Hepatocyte (in vitro differentiated cells): Measurements from ENCODE around the gene VPS45. TPM values are rescaled to one million over a fixed set of nuclear protein-coding genes. Genes with fewer than 3 reads are reported as not detected.

Experiments used
- DNase-seq: peaks from one replicate; pipeline ENCODE4 v3.0.0-alpha.2; 2016; ENCODE audit warnings: low spot score
- H2AFZ ChIP-seq: fragments of 200-600 bp; sonication (generic); 2 replicates; pipeline ENCODE4 v1.6.0; 2016; ENCODE audit warnings: antibody characterized with exemption, mild to moderate bottlenecking
- H3K27ac ChIP-seq: fragments of 200-600 bp; sonication (generic); 2 replicates; pipeline ENCODE4 v1.5.1; 2016; ENCODE audit warnings: mild to moderate bottlenecking
- H3K27me3 ChIP-seq: fragments of 200-600 bp; sonication (generic); 2 replicates; pipeline ENCODE4 v1.6.1; 2016
- H3K36me3 ChIP-seq: fragments of 200-600 bp; sonication (generic); replicated peaks from 2 replicates; pipeline ENCODE4 v1.5.1; 2016; ENCODE audit warnings: low read depth; ENCODE audit not compliant: insufficient read depth
- H3K4me1 ChIP-seq: fragments of 200-600 bp; sonication (generic); 2 replicates; pipeline ENCODE4 v1.5.1; 2016; ENCODE audit warnings: mild to moderate bottlenecking, moderate library complexity; ENCODE audit not compliant: insufficient read depth
- H3K4me2 ChIP-seq: fragments of 200-600 bp; sonication (generic); 2 replicates; pipeline ENCODE4 v1.6.0; 2016
- H3K4me3 ChIP-seq: fragments of 200-600 bp; sonication (generic); 2 replicates; pipeline ENCODE4 v1.5.1; 2016; ENCODE audit warnings: mild to moderate bottlenecking
- H3K79me2 ChIP-seq: fragments of 200-600 bp; sonication (generic); 2 replicates; pipeline ENCODE4 v1.6.0; 2017; ENCODE audit warnings: mild to moderate bottlenecking
- H3K9me2 ChIP-seq: fragments of 200-600 bp; sonication (generic); replicated peaks from 2 replicates; pipeline ENCODE4 v1.6.0; 2017; ENCODE audit warnings: mild to moderate bottlenecking; ENCODE audit not compliant: insufficient read depth
- H3K9me3 ChIP-seq: fragments of 200-600 bp; sonication (generic); 2 replicates; pipeline ENCODE4 v1.5.1; 2016; ENCODE audit warnings: low read depth, mild to moderate bottlenecking
- H4K20me1 ChIP-seq: fragments of 200-600 bp; sonication (generic); 2 replicates; pipeline ENCODE4 v1.6.0; 2016; ENCODE audit warnings: mild to moderate bottlenecking; ENCODE audit not compliant: insufficient read depth, poor library complexity, severe bottlenecking
- EZH2 ChIP-seq: fragments of 200-600 bp; sonication (generic); IDR thresholded peaks from 2 replicates; pipeline ENCODE4 v1.6.1; 2016; ENCODE audit warnings: antibody characterized with exemption, mild to moderate bottlenecking, borderline replicate concordance
- EZH2phosphoT487 ChIP-seq: fragments of 200-600 bp; sonication (generic); IDR thresholded peaks from one replicate; pipeline ENCODE4 v1.6.1; 2018; ENCODE audit warnings: antibody characterized with exemption, mild to moderate bottlenecking, low read depth, moderate library complexity; ENCODE audit not compliant: unreplicated experiment, severe bottlenecking
- WGBS: methylation state at CpG from one replicate; pipeline ENCODE4 v1.1.6; 2016; ENCODE audit warnings: low lambda C conversion rate; ENCODE audit errors: missing lambda C conversion rate; 5-methylcytosine and 5-hydroxymethylcytosine counted together
- polyA plus RNA-seq: library from polyadenylated mRNA; unstranded; fragments of >200 nt; fragmentation: Nextera tagmentation; extraction: Ambion mirVana; gene quantifications from 2 replicates; pipeline ENCODE4 v1.2.1, GENCODE V29; 2016
- total RNA-seq: library from RNA; depleted of rRNA; stranded (reverse); fragments of >200 nt; gene quantifications from 2 replicates; pipeline ENCODE4 v1.2.3, GENCODE V29; 2014
- TF ChIP-seq, protein P1 (sequence below): fragments of 200-600 bp; sonication (generic); IDR thresholded peaks from 2 replicates; pipeline ENCODE4 v1.5.1; 2016; ENCODE audit warnings: antibody characterized with exemption, mild to moderate bottlenecking; ENCODE audit not compliant: poor library complexity

The VPS45 gene
- total and polyA plus RNA-seq, 2 experiments from 2014 or later, result 23.8 to 37.1 TPM

DNA sequence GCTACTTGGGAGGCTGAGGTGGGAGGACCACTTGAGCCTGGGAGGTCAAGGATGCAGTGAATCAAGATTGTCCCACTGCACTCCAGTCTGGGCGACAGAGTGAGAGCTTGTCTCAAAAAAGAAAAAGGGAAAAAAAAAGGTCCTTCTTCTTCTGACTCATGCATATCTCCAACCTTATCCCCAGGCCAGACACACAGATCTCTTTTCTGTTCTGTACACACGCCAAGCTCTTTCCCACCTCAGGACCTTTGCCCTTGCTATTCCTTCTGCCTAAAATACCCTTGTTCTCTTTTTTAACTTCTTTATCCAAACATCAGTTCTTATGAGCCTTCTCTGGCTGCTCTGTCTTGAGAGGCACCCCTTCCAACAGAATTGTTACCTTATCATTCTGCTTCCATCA, 104.2 kb downstream of the VPS45 start:
- DNase-seq, result no peak
- WGBS, result 46% methylated on average over 2 of the region's 2 CpGs
- H3K9me2 ChIP-seq, result no peaks in the 10 kb centered on the region
- no peaks in the 10 kb centered on the region for H3K4me1 ChIP-seq
- no peaks in the 10 kb centered on the region for H3K27me3 ChIP-seq
- peak overlapping the region; percentile 20 for H3K27ac ChIP-seq
- H3K4me2 ChIP-seq, result no peak overlapping the region
- H2AFZ ChIP-seq, result no peak overlapping the region
- H3K79me2 ChIP-seq, result no peaks in the 10 kb centered on the region
- TF ChIP-seq EZH2phosphoT487 (no peak), EZH2 (no peak)
- TF ChIP-seq, protein P1, sequence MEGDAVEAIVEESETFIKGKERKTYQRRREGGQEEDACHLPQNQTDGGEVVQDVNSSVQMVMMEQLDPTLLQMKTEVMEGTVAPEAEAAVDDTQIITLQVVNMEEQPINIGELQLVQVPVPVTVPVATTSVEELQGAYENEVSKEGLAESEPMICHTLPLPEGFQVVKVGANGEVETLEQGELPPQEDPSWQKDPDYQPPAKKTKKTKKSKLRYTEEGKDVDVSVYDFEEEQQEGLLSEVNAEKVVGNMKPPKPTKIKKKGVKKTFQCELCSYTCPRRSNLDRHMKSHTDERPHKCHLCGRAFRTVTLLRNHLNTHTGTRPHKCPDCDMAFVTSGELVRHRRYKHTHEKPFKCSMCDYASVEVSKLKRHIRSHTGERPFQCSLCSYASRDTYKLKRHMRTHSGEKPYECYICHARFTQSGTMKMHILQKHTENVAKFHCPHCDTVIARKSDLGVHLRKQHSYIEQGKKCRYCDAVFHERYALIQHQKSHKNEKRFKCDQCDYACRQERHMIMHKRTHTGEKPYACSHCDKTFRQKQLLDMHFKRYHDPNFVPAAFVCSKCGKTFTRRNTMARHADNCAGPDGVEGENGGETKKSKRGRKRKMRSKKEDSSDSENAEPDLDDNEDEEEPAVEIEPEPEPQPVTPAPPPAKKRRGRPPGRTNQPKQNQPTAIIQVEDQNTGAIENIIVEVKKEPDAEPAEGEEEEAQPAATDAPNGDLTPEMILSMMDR, result no peak
- H3K36me3 ChIP-seq, result no peaks in the 10 kb centered on the region
- H4K20me1 ChIP-seq, result no peaks in the 10 kb centered on the region
- no peak overlapping the region for H3K4me3 ChIP-seq
- no peaks in the 10 kb centered on the region for H3K9me3 ChIP-seq

DNA sequence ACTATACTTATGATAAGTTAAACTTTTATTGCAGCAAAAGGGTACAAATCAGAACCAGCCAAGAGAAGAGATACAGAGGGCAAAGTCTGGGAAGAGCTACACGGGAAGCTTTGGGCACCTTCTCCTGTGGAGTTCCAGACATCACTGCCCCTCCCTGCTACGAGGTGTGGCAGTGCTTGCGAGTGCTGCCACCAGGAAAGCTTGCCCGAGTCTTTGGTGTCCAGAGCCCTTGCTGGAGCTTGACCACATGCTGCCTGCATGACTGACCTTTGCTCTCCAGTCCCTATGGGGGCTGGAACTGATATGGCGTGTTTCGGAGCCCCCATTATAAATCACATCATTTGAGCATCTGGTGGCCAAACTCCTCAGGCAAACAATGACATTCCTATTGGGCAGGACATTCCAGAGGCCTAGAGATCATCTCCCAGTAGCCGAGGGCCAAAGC, 105.6 kb downstream of the VPS45 start:
- H2AFZ ChIP-seq, result no peak overlapping the region
- no peaks in the 10 kb centered on the region for H3K9me3 ChIP-seq
- H3K79me2 ChIP-seq, result no peaks in the 10 kb centered on the region
- no peak overlapping the region for H3K4me2 ChIP-seq
- 56% methylated on average over 7 of the region's 7 CpGs for WGBS
- no peak for TF ChIP-seq EZH2
- TF ChIP-seq EZH2phosphoT487, result no peak
- TF ChIP-seq, protein P1, result no peak
- H3K36me3 ChIP-seq, result no peaks in the 10 kb centered on the region
- no peak for DNase-seq
- H3K27me3 ChIP-seq, result no peaks in the 10 kb centered on the region
- H3K9me2 ChIP-seq, result no peaks in the 10 kb centered on the region
- H3K27ac ChIP-seq, result peak overlapping the region; percentile 37
- no peaks in the 10 kb centered on the region for H4K20me1 ChIP-seq
- no peak overlapping the region for H3K4me3 ChIP-seq
- H3K4me1 ChIP-seq, result no peaks in the 10 kb centered on the region

- H3K27ac ChIP-seq, result no peak overlapping the region
- H3K4me3 ChIP-seq, result no peak overlapping the region
- no peaks in the 10 kb centered on the region for H4K20me1 ChIP-seq
- H3K4me2 ChIP-seq, result no peak overlapping the region
- H3K79me2 ChIP-seq, result no peaks in the 10 kb centered on the region
- no peaks in the 10 kb centered on the region for H3K9me2 ChIP-seq
- TF ChIP-seq, protein P1, result no peak
- TF ChIP-seq EZH2phosphoT487 (no peak), EZH2 (no peak)
- H3K4me1 ChIP-seq, result no peaks in the 10 kb centered on the region
- 96% methylated on average over 3 of the region's 3 CpGs for WGBS
- no peaks in the 10 kb centered on the region for H3K36me3 ChIP-seq
- H3K27me3 ChIP-seq, result no peaks in the 10 kb centered on the region
- no peak overlapping the region for H2AFZ ChIP-seq
- no peaks in the 10 kb centered on the region for H3K9me3 ChIP-seq
- DNase-seq, result no peak
Observed at GRCh38 chr1:150176593-150176992, 109.0 kb downstream of the VPS45 start.

- no peaks in the 10 kb centered on the region for H3K9me3 ChIP-seq
- no peaks in the 10 kb centered on the region for H3K27me3 ChIP-seq
- H3K4me2 ChIP-seq, result no peak overlapping the region
- no peaks in the 10 kb centered on the region for H3K9me2 ChIP-seq
- TF ChIP-seq EZH2 (no peak), EZH2phosphoT487 (no peak)
- TF ChIP-seq, protein P1, result no peak
- no peaks in the 10 kb centered on the region for H3K36me3 ChIP-seq
- H3K27ac ChIP-seq, result no peak overlapping the region
- no peaks in the 10 kb centered on the region for H3K79me2 ChIP-seq
- H3K4me1 ChIP-seq, result no peaks in the 10 kb centered on the region
- H3K4me3 ChIP-seq, result no peak overlapping the region
- DNase-seq, result no peak
- no peaks in the 10 kb centered on the region for H4K20me1 ChIP-seq
- H2AFZ ChIP-seq, result no peak overlapping the region
Observed at GRCh38 chr1:150178548-150178947, 111.0 kb downstream of the VPS45 start.
